ENCODE measurements around the gene PLEK.
"Not testable (repeated sequence)": the region's sequence is repeated elsewhere in the genome, so short reads cannot be mapped to it uniquely, and the experiment has no call there.

The PLEK gene, protein sequence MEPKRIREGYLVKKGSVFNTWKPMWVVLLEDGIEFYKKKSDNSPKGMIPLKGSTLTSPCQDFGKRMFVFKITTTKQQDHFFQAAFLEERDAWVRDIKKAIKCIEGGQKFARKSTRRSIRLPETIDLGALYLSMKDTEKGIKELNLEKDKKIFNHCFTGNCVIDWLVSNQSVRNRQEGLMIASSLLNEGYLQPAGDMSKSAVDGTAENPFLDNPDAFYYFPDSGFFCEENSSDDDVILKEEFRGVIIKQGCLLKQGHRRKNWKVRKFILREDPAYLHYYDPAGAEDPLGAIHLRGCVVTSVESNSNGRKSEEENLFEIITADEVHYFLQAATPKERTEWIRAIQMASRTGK

DNA sequence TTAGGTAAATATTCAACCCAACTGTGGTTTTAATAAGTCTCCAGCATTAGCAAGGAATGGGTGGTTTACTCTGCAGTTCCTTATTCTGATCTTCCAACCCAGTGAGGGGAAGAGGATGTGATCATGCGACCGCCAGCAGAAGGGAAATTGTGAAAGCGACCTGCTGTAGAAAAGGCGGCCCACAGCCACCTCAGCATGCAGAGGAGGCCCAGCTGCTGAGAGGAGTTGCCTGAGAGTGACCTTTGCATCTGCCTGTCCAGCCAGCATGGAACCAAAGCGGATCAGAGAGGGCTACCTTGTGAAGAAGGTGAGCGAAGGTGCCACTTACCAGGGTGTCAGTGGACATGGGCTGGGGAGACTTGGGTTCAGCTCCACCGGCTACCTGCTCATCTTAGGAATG, at the start of gene PLEK:
PLEK (plus strand) TSS at position 196 of the 400 bp plus-strand sequence; CDS start at position 266, 70 bp downstream.
- no peak for DNase-seq (ENCODE audit: low read depth, low spot score)

DNA sequence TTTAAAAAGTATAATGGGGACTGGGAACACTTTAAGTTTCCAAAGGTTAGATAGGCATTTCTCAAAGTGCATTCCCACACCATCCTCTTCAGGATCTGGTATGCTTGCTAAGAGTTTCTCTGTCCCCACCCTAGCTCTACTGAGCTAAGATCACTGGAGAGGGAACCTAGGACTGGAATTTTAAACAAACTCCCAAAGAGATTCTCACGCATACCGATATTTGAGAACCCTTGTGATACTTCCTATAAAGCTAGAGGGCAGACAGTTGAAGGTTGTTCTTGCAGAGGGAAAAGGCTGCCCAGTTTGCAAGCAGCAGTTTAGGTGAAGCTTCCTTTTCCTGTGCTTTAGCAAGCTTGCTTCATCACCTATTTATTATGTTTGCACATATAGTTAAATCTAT, 49.0 kb upstream of the PLEK start:
- DNase-seq (ENCODE audit: low read depth, low spot score): no peak

DNA sequence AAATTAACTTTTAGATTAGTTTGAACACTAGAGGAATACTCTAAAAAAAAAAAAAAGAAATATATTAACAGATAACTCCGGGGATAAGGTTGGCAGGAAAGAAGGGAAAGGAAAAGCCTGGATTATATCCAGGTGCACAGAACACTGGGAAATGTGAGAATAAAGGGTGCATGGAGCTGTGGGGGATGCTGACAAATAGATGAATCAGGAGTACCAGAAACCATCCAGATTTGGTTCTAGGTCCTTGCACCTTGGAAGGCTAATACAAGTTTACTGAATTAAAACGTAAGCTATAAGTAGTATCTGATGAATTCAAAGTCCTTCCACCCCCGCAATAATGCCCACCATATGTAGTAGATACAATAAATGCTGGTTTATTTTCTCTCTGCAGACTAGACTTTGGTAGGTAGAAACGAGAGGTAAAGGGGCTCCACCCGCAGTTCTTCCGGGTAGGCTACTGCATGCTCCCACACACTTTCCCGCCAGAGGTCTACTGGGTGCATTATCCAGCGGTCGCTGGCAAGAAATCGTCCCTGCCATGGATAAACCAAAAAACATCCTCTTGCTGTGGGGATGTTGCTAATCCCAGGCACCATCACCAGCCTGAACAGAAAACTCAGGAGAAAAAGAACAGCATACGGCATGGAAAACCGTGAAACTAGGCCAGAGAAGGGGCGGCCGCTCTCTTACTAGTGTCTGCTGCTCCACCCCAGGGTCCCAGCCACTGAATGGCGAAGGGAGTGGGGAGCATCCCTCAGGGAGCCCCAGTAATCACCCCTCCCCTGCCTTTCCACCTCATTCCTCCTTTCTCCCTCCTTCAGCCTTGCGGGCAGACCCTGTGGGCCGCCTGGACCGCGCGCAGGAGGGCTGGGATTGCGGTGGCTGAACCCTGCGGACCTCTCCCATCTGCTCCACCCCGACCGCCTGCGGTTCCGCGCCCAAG, 46.8 kb upstream of the PLEK start:
- no peak for DNase-seq (ENCODE audit: low read depth, low spot score)

DNA sequence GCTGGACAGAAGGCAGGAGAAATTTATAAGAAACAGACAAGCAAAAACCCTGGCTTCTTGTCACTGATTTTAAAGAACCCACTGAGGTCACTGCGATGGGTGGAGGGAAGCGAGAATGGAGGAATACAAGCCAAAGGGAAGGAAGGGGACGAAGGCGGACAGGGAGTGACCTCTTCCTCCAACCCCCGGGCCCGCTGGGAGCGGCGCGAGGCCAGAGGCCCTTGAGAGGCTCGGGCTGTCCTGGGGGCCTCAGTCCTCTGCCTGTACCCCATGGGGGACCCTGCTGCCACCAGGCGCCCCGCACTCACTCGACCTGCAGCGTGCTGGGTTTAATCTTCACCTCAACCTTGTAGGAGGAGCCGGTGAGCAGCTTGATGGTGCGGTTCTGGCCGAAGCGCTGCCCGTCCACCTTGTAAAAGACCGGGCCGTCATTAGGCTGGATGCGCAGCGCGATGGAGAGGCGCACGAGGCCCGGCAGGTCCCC, 46.1 kb upstream of the PLEK start:
- no peak for DNase-seq (ENCODE audit: low read depth, low spot score)

DNA sequence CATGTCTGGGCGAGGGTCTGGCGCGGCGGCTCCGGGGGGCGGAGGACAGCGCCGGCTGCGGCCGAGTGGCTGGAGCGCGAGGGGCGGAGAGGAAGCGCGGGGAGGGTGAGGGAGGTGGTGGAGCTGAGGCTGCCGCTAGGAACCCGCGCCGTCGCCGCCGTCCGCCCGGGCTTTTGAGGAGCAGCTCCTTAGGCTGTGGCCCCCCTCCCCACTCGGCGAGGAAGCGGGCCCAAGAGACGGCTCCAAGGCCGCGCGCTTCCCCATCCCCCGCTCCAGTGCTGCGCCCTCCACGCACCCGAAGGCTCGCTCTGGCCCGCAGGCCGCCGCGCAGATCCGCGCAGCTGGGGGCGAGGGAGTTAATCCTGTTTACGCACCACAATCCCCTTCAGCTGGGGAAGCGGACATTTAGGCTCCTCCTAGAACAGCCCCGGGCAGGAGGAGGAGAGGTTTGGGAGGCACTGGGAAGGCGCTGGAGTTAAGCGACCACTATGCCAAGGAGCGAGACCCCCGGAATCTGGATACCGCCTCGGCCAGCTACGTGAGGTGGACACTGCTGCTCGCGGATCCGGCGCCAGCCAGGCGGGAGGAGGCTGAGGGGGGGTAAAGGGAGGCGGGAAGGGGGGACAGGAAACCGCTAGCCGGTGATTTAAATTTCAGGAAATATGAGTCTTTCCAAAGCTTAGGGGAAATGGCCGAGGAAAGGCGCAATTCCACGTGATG, 45.5 kb upstream of the PLEK start, which contains the start of gene CNRIP1:
CNRIP1 (minus strand) TSS at position 552 of the 720 bp plus-strand sequence; CDS start at position 3, 549 bp downstream.
- no peak for DNase-seq (ENCODE audit: low read depth, low spot score)

DNA sequence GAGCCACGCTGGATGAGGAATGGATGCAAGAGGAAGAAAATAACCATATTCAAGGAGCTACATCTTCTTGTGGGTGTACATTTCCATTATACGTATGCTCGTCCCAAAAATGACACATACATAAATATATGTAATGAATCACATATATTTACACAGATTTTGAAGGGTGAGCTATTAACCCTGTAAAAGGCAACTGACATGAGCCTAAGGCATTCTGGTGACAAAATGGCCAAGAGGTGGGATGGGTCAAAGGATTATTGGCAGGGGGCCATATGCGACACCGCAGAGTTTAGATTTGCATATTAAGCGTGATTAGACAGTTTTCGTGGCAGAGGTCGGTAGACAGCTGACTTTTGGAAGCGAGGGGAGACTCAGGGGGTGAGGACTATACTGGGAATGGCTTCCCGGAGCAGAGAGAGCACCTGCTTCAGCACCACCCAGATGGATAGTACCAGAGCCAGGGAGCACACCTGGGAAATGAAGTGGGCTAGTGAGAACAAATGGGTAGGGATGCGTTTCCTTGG, 44.9 kb upstream of the PLEK start:
- DNase-seq (ENCODE audit: low read depth, low spot score): no peak

DNA sequence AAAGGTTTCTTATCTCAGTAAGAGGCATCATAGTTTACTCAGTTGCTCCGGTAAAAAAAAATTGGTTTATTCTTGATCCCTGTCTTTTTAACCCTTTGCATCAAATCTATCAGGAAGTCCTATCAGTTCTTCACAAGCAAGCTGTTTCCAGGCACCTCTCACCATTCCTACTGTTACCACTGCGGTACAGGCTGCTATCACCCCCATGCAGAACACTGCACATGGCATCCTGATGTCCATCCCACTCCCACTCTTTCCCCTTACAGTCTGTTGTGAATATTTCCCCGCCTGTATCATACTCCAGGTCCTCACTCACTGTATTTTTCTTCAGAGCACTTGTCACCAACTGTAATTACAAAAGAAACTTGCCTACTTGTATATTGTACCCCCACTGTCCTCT, 40.0 kb upstream of the PLEK start:
- no peak for DNase-seq (ENCODE audit: low read depth, low spot score)

DNA sequence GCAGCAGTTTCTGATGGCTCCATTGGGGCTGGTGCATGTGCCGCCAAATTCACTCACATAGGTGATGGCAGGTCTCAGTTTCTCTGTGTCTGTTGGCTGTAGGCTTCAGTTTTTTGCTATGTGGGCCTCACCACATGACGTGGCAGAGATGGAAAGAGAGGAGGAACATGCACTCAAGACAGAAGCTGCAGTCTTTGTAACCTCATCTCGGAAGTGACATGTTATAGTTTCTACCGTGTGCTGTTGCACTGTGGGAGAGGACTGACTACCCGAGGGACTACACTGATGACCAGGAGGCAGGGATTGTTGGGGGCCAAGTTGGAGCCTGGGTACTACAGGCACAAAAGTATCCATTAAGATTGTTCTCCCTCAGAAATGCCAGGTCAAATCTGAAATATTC, 36.2 kb upstream of the PLEK start:
- no peak for DNase-seq (ENCODE audit: low read depth, low spot score)

DNA sequence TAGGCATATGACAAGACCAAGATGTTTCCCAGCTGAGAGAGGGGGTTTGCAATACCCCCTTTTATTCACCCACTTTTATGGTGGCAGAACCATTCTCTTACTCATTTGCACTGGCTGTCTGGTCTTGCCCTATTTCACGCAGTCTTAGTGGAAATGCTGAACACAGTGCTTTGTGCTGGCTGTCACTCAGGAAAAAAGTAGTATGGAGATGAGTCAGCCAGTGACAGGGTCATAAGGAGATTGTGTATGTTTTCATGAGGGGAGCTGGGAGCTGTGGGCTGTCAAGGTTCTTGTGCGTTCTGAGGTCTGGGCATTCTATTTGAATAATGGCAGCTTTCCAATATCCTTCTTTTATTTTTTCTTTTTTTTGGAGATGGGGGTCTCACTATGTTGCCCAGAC, 34.4 kb upstream of the PLEK start:
- no peak for DNase-seq (ENCODE audit: low read depth, low spot score)

DNA sequence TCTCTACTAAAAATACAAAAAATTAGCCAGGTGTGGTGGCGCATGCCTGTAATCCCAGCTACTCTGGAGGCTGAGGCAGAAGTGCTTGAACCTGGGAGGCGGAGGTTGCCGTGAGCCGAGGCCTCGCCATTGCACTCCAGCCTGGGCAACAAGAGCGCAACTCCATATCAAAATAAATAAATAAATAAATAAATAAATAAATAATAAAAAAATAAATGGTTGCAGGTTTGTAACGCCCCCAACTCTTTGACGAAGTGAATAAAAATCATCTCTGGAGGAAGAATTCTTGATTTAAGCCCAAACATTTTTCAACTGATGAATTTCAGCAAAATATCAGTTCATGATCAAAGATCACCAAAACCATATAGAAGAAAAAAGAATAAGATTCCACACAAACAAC, 32.1 kb upstream of the PLEK start:
- DNase-seq (ENCODE audit: low read depth, low spot score): no peak

DNA sequence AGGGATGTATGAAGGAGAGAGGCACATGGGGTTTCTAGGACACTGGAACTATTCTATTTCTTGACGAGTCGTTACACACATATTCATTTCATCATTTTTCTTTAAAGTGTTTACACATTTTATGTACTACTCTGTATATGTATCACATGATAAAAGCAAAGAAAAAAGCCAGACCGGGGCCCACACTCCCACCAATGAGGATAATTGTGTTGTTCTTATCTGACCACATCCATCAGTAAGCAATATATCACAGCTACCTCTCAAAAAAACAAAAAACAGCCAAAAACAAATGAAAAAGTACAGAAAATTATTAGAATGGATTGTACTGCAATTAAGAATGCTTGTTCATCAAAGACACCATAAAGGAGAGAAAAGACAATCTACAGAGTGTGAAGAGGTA, 31.2 kb upstream of the PLEK start:
- no peak for DNase-seq (ENCODE audit: low read depth, low spot score)

DNA sequence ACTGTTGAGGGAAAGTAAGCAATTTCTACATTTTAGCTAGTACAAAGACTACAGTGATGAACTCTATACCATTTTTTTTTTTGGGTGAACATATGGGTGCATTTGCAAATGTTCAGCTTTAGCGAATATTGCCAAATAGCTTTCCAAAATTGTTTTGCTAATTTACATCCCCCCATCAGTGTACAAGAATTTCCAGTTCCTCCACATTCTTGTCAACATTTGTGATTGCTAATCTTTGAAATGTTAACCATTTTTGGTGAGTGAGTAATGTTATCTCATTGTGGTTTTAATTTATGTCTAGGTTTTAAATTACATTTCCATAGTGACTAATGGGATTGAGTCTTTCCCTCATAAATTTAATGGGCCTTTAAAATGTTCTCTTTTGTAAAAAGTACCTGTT, 28.9 kb upstream of the PLEK start:
- no peak for DNase-seq (ENCODE audit: low read depth, low spot score)

DNA sequence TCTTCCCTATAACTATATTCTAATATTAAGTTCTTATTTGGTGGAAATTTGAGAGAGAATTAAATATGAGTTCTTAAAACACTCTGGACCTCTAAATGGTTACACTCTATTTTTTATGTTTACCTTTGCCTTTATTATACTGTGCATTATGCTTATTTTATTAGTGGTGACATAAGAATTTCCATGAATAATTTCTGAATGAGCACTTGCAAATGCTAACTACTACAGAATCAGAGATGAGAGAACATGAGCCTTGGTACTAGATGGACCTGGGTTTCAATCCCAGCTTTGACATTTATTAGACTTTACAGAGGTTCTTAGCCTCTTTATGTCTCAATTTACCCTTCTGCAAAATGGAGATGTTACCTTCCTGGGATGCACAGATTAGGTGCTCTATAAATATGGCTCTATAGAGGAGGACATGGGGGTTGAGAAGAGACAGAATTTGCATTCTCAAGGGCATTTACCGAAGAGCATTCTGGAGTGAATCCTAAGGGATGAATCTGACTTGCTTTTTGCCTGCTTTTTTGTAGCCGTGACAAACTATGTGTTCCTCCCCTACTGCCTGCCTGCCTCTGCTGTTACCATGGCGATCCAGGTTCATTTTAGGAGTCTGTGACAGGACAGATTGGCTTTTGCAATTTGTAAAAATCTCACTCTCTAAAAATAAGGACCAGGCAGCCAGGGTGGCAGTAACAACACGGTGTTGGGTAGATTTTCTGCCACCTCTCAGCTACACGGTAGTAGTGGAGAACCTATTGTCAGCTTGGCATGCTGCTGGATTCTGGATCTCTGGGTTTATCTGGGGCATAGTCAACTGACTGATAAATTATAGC, 24.6 kb upstream of the PLEK start:
- no peak for DNase-seq (ENCODE audit: low read depth, low spot score)

DNA sequence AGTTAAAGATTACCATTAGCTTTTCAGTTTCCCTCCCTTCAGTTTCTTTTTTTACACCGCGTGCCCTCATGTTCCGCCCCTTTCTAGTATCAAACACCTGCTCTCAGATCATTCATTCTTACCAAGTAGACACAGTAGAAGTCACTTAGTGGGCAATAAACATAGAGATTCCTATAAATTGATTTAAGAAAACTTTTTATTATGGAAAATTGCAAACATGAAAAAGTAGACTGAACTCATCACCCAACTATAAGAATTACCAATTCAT, 24.1 kb upstream of the PLEK start:
- DNase-seq (ENCODE audit: low read depth, low spot score): no peak

DNA sequence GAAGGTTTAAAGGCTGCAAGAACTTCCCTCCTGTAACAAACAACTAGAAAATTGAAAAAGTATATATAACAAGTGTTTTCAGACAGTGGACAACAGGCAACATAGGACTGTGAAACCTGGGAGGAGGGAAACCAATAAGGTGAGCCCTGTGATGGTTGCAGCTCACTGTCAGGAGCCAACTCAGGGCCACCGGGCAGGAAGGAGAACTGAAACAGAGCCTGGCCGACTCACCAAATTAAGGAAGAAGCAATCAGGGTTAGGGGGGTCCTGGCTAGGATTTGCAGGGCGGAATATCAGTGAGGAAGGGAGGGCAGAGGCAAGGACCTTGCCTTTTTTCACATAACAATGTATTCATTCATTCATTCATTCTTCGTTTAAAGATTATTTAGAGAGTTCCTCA, 23.5 kb upstream of the PLEK start:
- DNase-seq (ENCODE audit: low read depth, low spot score): no peak

DNA sequence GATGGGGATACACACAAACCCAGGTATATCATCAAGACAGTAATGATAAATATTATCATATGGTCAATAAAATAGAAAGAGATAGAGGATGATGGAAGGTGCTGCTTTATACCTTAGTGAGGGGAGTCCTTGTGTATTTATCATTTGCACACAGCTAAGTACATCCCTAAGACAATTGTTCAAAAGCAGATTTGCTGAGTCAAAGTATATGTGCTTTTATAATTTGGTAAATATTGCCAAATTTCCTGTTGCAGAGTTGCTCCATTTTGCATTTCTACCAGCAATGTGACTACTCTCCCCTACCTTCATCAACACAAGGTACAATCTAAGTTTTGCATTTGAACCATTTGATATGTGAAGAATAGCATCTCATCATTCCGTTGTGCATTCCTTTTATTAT, 22.6 kb upstream of the PLEK start:
- DNase-seq (ENCODE audit: low read depth, low spot score): no peak

DNA sequence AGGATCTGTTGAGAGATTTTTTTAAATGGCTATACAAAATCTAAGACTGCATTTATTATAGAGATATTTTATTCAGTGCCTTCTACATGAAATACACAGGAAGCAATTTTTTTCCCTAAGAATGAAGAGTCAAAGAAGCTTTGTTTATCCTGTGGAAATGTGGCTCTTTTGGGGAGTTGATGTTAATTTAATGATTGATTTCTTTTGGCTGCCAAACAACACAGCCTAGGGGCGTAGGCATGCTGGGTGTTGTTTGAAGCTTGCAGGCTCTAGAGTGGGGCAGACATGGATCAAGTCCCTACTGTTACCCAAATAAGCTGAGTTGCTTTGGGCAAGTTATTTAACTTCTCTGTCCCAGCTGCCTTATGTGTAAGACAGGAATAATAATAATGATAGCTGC, 21.1 kb upstream of the PLEK start:
- DNase-seq (ENCODE audit: low read depth, low spot score): no peak

DNA sequence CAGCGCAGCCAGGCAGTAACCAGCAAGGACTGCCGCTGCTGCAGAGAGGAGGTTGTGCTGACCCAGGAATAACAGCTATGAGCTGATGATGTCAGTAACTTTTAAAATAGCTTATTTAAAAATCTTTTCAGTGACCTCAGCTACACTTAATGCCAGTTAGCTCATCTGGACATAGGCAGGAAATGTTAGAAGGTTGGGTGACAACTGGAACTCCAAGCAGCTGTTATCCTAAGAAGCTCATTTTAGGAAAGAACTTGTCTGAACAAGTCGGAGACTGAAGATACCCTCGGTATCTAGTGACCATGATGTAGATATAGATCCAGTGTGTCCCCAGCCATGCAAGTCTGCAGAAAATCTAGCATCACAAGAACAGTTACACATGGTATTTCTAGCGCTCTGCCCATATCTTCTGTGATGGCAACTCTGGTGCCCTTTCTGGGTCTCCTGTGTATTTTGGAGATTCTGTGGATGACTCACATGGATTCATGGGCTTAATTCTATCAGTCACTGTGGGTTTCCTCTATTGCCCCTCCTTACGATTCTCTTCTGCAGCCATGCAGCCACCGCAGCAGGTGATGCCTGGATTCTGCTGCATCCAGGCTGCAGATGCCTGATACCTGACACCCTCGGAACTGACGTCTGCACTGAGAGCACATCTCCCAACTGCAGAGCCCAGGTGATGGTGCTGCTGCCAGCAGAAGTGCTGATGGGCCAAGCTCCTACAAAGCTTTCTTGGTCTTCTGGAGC, 19.8 kb upstream of the PLEK start:
- DNase-seq (ENCODE audit: low read depth, low spot score): no peak

DNA sequence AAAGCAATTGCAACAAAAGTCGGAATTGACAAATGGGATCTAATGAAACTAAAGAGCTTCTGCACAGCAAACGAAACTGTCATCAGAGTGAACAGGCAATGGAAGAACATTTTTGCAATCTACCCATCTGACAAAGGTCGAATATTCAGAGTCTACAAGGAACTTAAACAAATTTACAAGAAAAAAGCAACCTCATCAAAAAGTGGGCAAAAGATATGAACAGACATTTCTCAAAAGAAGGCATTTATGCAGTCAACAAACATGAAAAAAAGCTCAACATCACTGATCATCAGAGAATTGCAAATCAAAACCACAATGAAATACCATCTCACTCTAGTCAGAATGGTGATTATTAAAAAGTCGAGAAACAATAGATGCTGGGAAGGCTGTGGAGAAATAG, 16.0 kb upstream of the PLEK start:
- DNase-seq (ENCODE audit: low read depth, low spot score): not testable (repeated sequence)

DNA sequence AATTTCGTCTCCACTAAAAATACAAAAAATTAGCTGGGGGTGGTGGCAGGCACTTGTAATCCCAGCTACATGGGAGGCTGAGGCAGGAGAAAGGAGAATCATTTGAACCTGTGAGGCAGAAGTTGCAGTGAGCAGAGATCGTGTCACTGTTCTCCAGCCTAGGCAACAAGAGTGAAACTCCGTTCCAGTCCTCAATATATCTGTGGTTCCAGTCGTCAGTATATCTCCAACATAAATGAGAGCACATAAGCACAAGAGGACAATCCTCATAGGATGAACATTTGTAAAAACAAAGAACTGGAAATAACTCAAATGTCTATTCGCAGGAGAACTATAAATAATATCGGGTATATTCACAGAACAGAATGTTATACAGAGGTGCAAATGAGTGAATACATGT, 13.1 kb upstream of the PLEK start:
- DNase-seq (ENCODE audit: low read depth, low spot score): no peak

All from activated CD4-positive, CD25-positive, alpha-beta regulatory T cell treated with anti-CD3 and anti-CD28 coated beads, Interleukin-2, amount 50 U/mL, for 16 hours (primary cell).